Stimulated activated naive CD8-positive, alpha-beta T cell treated with anti-CD3 and anti-CD28 coated beads, Interleukin-15, Interleukin-2, amounts not matched to agents 100 ng/mL and 50 ng/mL, for 24 hours (primary cell): ENCODE measurements around the gene COL6A5.

ENCODE experiments used
- H3K27ac Mint-ChIP-seq: one replicate; pipeline ENCODE4 v1.8.0; 2021; ENCODE audit warnings: mild to moderate bottlenecking, mixed read lengths
- H3K27me3 Mint-ChIP-seq: one replicate; pipeline ENCODE4 v1.8.0; 2021; ENCODE audit warnings: mixed read lengths
- H3K36me3 Mint-ChIP-seq: one replicate; pipeline ENCODE4 v1.8.0; 2021; ENCODE audit warnings: low read depth, mixed read lengths
- H3K4me1 Mint-ChIP-seq: one replicate; pipeline ENCODE4 v1.8.0; 2021; ENCODE audit warnings: low read depth, mixed read lengths
- H3K4me3 Mint-ChIP-seq: one replicate; pipeline ENCODE4 v1.8.0; 2021; ENCODE audit warnings: mild to moderate bottlenecking, mixed read lengths
- H3K9me3 Mint-ChIP-seq: one replicate; pipeline ENCODE4 v1.8.0; 2021; ENCODE audit warnings: mixed read lengths

COL6A5 gene

DNA sequence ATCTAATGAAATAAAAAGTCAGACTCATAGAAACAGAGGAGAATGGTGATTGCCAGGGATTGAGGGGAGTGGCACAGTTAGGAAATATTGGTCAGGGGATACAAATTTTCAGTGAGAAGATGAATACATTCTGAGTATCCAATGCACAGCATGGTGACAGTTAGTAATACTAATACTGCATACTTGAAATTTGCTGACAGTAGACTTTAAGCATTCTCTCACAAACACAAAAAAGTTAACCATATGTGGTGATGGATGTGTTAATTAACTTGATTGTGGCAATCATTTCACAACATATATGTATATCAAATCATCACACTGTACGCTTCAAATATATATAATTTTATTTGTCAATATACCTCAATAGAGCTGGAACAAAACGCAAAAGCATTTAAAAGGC is 162.3 kb downstream of the COL6A5 start:
- Mint-ChIP-seq H3K36me3 (no peaks in the 10 kb centered on the region), H3K9me3 (no peaks in the 10 kb centered on the region), H3K4me1 (no peaks in the 10 kb centered on the region), H3K27me3 (peaks cover 32% of the 10 kb centered on the region), H3K4me3 (no peak overlapping the region), H3K27ac (no peak overlapping the region)

DNA sequence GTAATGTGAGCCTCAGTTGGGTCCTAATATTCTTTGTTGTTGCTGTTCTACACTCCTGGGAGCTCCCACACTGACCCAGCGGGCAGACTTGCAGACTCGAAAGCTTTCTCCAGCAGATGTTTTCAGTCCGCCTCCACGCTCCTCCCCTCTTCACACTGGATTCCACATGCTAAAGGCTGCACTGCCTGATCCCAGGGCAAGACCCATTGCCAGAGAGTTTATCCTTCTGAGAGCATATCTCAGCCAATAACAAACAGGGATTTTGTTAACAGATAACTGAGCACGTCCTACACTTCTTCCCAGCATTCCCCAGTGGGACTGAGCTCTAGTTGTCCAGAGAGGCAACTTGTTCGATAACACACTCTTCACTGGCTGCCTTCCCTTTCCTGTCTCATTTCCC is 163.5 kb downstream of the COL6A5 start:
- Mint-ChIP-seq H3K4me3 (no peak overlapping the region), H3K27me3 (peaks cover 39% of the 10 kb centered on the region), H3K36me3 (no peaks in the 10 kb centered on the region), H3K9me3 (no peaks in the 10 kb centered on the region), H3K27ac (no peak overlapping the region), H3K4me1 (no peaks in the 10 kb centered on the region)

GRCh38 chr3:130514681-130515080 is 169.2 kb downstream of the COL6A5 start:
- Mint-ChIP-seq H3K27me3 (peaks cover 57% of the 10 kb centered on the region), H3K4me3 (no peak overlapping the region), H3K4me1 (no peaks in the 10 kb centered on the region), H3K27ac (no peak overlapping the region), H3K9me3 (no peaks in the 10 kb centered on the region), H3K36me3 (no peaks in the 10 kb centered on the region)

- no peak overlapping the region for H3K27ac Mint-ChIP-seq
- no peaks in the 10 kb centered on the region for H3K36me3 Mint-ChIP-seq
- no peaks in the 10 kb centered on the region for H3K4me1 Mint-ChIP-seq
- peaks cover 64% of the 10 kb centered on the region for H3K27me3 Mint-ChIP-seq
- no peak overlapping the region for H3K4me3 Mint-ChIP-seq
- H3K9me3 Mint-ChIP-seq: no peaks in the 10 kb centered on the region
These were observed 170.3 kb downstream of the COL6A5 start for GRCh38 chr3:130515755-130516154.

GRCh38 chr3:130516645-130517512 is 171.4 kb downstream of the COL6A5 start, which contains the start of gene COL6A6:
TSS of gene COL6A6 (plus strand) at chr3:130517177. CDS start at chr3:130560365, 43,188 bp downstream.
- Mint-ChIP-seq H3K9me3 (no peaks in the 10 kb centered on the region), H3K4me3 (no peak within 1 kb of the TSS), H3K4me1 (no peaks in the 10 kb centered on the region), H3K27me3 (peaks cover 55% of the 10 kb centered on the region), H3K27ac (no peak within 1 kb of the TSS), H3K36me3 (no peaks in the 10 kb centered on the region)

DNA sequence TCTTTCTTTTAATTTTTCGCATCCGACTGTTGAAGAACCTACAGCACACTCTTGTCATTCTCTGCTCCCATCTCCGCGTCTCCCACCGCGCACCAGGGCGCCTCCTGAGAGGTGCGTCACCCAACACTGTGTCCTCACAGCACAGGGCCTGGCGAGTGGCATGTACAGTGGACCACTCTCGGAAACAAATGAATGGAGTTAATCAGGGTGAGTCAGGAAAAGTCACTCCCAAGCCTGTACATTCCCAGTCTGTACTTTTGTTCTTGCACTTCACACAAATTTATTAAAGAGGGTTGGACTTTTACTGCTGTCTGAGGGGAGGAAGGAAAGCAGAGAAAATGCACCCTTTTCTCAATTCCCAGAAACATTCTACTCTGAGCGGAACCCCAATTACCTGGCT is 172.1 kb downstream of the COL6A5 start:
- no peaks in the 10 kb centered on the region for H3K4me1 Mint-ChIP-seq
- no peak overlapping the region for H3K4me3 Mint-ChIP-seq
- peaks cover 53% of the 10 kb centered on the region for H3K27me3 Mint-ChIP-seq
- no peak overlapping the region for H3K27ac Mint-ChIP-seq
- no peaks in the 10 kb centered on the region for H3K36me3 Mint-ChIP-seq
- H3K9me3 Mint-ChIP-seq: no peaks in the 10 kb centered on the region

- Mint-ChIP-seq H3K4me3 (no peak overlapping the region), H3K27ac (no peak overlapping the region), H3K9me3 (no peaks in the 10 kb centered on the region), H3K27me3 (peaks cover 50% of the 10 kb centered on the region), H3K36me3 (no peaks in the 10 kb centered on the region), H3K4me1 (no peaks in the 10 kb centered on the region)
These were observed 174.3 kb downstream of the COL6A5 start for GRCh38 chr3:130519754-130520153.

DNA sequence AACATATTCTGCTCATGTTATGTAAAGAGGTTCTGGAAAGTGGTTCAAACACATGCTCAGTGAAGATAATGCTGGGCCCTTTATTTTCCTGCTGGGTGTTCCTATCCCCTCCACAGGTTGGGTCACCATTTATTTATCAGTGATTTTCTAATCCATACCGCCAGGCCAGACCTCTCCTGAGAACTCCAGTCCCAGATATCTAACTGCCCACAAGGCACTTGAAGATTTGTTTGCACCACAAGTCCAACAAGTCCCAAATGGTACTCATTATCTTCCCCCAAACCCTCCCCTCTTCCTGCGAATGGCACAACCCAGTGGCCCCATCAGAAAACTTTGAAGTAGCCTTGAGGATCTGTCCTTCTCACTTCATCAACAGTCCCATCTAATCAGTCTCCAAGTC is 176.9 kb downstream of the COL6A5 start:
- Mint-ChIP-seq H3K27ac (no peak overlapping the region), H3K9me3 (no peaks in the 10 kb centered on the region), H3K4me3 (no peak overlapping the region), H3K4me1 (no peaks in the 10 kb centered on the region), H3K36me3 (no peaks in the 10 kb centered on the region), H3K27me3 (peaks cover 40% of the 10 kb centered on the region)

- H3K27ac Mint-ChIP-seq: no peak overlapping the region
- H3K36me3 Mint-ChIP-seq: no peaks in the 10 kb centered on the region
- H3K27me3 Mint-ChIP-seq: peaks cover 17% of the 10 kb centered on the region
These were observed 182.0 kb downstream of the COL6A5 start for GRCh38 chr3:130527426-130527825.

GRCh38 chr3:130528120-130528519 is 182.6 kb downstream of the COL6A5 start:
- no peak overlapping the region for H3K27ac Mint-ChIP-seq
- no peak overlapping the region for H3K4me3 Mint-ChIP-seq
- H3K9me3 Mint-ChIP-seq: no peaks in the 10 kb centered on the region
- peaks cover 11% of the 10 kb centered on the region for H3K4me1 Mint-ChIP-seq
- H3K27me3 Mint-ChIP-seq: peaks cover 10% of the 10 kb centered on the region
- no peaks in the 10 kb centered on the region for H3K36me3 Mint-ChIP-seq

More at GRCh38 chr3:130527426-130527825, 182.0 kb downstream of the COL6A5 start:
- H3K9me3 Mint-ChIP-seq: no peaks in the 10 kb centered on the region
- H3K4me1 Mint-ChIP-seq: peaks cover 11% of the 10 kb centered on the region
- no peak overlapping the region for H3K4me3 Mint-ChIP-seq

- Mint-ChIP-seq H3K27ac (no peak overlapping the region), H3K9me3 (no peaks in the 10 kb centered on the region), H3K36me3 (no peaks in the 10 kb centered on the region), H3K4me1 (peaks cover 11% of the 10 kb centered on the region), H3K27me3 (peaks cover 6% of the 10 kb centered on the region), H3K4me3 (no peak overlapping the region)
These were observed 184.2 kb downstream of the COL6A5 start for GRCh38 chr3:130529486-130530215.

DNA sequence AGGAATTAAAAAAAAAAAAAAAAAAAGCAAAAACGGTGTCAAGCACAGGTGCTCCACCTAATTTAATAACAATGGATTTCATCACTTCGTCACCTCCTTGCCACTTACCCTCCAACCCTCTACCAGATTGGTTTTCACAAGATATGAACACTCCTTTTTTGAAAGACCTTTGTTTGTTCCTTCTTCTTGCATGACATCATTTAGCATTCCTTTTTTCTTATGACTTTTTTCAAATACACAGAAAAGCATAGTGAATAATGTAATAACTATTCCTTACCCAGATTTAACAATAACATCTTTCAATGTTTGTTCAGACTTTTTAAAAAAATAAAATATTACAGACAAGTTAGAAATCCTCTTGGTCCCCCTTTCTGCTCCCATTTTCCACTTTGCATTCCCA is 187.8 kb downstream of the COL6A5 start:
- Mint-ChIP-seq H3K27me3 (peaks cover 7% of the 10 kb centered on the region), H3K36me3 (no peaks in the 10 kb centered on the region), H3K9me3 (no peaks in the 10 kb centered on the region), H3K4me1 (peaks cover 11% of the 10 kb centered on the region), H3K27ac (no peak overlapping the region), H3K4me3 (no peak overlapping the region)
